T-helper 17 cell (primary cell): ENCODE results near the gene ARHGAP30. TPM values are rescaled to one million over a fixed set of nuclear protein-coding genes. Genes with fewer than 3 reads are reported as not detected.

Experiments used
- ATAC-seq: fragments of 150-1000 bp; cut with Tn5 transposase; 2 replicates; pipeline ENCODE4 v1.10.0; 2021; ENCODE audit warnings: mild to moderate bottlenecking, moderate library complexity
- DNase-seq, 3 donors: peaks; one replicate each; pipeline versions ENCODE4 v3.0.0 to v3.0.0-alpha.2; 2020 to 2021
- H3K9me3 ChIP-seq: one replicate; pipeline ENCODE4 v1.7.0; 2013; ENCODE audit warnings: low read length, mild to moderate bottlenecking; ENCODE audit not compliant: control insufficient read depth, poor library complexity, severe bottlenecking
- H3K27ac Mint-ChIP-seq: one replicate; pipeline ENCODE4 v1.8.0; 2022; ENCODE audit warnings: mild to moderate bottlenecking, moderate library complexity, mixed read lengths
- H3K27me3 Mint-ChIP-seq: one replicate; pipeline ENCODE4 v1.8.0; 2022; ENCODE audit warnings: mixed read lengths
- H3K36me3 Mint-ChIP-seq: one replicate; pipeline ENCODE4 v1.8.0; 2022; ENCODE audit warnings: low read depth, mixed read lengths
- H3K4me1 Mint-ChIP-seq: one replicate; pipeline ENCODE4 v1.8.0; 2022; ENCODE audit warnings: mild to moderate bottlenecking, mixed read lengths
- H3K4me3 Mint-ChIP-seq: one replicate; pipeline ENCODE4 v1.8.0; 2022; ENCODE audit warnings: mild to moderate bottlenecking, moderate library complexity, mixed read lengths
- total RNA-seq, 4 donors: library from RNA in 2 of 4; stranded (reverse) in 2 of 4; gene quantifications; one replicate each; pipeline ENCODE4 v1.2.3 and lab custom pipeline; 2022 to 2026

Gene ARHGAP30
- total RNA-seq, 2 donors from 2014 or later, result 156 to 189 TPM

DNA sequence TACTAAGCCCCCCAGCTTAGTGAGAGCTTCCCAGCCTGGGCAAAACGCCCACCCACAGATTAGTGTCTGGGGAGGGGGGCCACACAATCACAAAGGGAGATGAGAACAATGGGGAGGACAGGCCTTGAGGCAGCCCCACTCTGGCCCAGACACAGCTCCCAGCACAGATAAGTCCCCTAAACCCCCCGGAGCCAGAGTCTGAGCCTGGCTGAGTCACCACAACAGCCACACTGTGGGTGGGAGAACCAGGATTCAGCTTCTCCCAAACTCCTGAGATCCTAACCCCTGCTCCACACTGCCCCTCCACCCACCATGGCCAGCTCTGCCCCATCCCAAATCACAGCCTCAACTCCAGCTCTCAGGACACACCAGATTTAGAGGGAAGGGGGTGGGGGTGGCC lies 15.5 kb upstream of the ARHGAP30 start:
- H3K27ac Mint-ChIP-seq, result no peak overlapping the region
- ATAC-seq, result no peak

DNA sequence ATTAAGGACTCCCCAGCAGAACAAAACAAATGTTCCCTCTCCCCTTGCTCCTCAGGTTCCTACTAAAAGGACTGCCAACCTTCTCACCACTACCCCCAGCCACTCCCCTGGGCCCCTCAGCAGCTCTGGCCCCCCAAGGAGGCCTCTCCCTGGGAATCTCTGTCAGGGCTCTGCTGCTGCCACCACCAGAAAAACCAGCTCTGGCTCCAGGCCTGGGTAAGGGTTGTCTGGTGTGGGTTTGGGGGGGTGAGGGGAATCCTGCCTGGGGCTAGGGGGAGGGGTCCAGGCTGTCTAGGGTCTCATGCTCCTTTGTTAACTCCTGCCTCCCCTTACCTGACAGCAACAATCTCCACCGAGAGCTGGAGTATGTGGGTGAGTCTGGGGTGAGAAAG lies 14.9 kb upstream of the ARHGAP30 start:
- Mint-ChIP-seq H3K27ac (no peak overlapping the region), H3K4me1 (peaks cover 18% of the 10 kb centered on the region), H3K36me3 (peaks cover 3% of the 10 kb centered on the region)

More for the DNA sequence above, 15.5 kb upstream of the ARHGAP30 start:
- Mint-ChIP-seq H3K36me3 (peaks cover 3% of the 10 kb centered on the region), H3K27me3 (no peaks in the 10 kb centered on the region), H3K4me3 (no peak overlapping the region), H3K4me1 (peaks cover 16% of the 10 kb centered on the region)
- H3K9me3 ChIP-seq, result no peaks in the 10 kb centered on the region
- no peak for DNase-seq

DNA sequence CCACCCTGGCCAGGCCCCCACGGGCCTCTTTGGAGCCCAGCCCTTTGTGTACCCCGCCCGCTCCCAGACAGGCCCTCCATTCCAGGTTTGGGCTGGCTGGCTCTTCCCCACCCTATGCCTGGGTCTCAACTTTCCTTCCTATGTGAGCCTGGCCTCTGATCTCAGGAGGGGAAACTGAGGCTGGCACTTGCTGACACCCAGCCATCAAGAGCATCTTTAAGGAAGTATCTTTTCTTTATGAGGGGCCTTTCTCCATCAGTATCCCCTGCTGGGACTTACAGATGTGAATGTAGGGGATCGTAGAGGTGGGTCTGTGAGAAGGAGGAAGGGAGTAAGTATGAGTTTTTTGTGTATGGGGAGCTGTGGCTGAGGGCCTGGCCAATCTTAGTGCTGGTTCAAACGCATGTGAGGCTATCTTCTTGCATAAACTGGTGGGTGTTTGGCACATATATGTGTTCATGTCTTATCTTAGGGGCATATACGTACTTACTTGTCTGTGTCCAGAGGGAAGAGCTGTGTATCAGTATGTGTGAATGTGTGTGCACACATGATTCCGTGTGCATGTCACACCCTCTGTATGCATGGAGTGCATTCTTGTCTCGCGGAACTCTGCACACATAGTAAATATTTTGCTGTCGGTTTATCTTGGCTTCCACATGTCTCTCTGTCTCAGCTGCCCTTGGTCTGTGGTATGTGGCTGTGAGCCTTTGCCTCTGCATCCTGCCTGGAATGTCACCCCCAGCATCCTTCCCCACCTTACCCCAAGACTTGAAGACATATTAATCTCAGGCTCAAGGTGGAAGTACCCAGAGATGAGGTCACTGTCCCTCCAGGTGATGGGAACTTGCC lies 14.3 kb upstream of the ARHGAP30 start:
- peaks cover 18% of the 10 kb centered on the region for H3K4me1 Mint-ChIP-seq
- H3K9me3 ChIP-seq, result no peaks in the 10 kb centered on the region
- H3K27me3 Mint-ChIP-seq, result no peaks in the 10 kb centered on the region
- ATAC-seq (no peak), DNase-seq (no peak)
- H3K36me3 Mint-ChIP-seq, result peaks cover 3% of the 10 kb centered on the region
- H3K27ac Mint-ChIP-seq, result no peak overlapping the region
- no peak overlapping the region for H3K4me3 Mint-ChIP-seq

More for the DNA sequence above, 14.9 kb upstream of the ARHGAP30 start:
- H3K9me3 ChIP-seq, result no peaks in the 10 kb centered on the region
- Mint-ChIP-seq H3K4me3 (no peak overlapping the region), H3K27me3 (no peaks in the 10 kb centered on the region)
- DNase-seq (no peak), ATAC-seq (no peak)

DNA sequence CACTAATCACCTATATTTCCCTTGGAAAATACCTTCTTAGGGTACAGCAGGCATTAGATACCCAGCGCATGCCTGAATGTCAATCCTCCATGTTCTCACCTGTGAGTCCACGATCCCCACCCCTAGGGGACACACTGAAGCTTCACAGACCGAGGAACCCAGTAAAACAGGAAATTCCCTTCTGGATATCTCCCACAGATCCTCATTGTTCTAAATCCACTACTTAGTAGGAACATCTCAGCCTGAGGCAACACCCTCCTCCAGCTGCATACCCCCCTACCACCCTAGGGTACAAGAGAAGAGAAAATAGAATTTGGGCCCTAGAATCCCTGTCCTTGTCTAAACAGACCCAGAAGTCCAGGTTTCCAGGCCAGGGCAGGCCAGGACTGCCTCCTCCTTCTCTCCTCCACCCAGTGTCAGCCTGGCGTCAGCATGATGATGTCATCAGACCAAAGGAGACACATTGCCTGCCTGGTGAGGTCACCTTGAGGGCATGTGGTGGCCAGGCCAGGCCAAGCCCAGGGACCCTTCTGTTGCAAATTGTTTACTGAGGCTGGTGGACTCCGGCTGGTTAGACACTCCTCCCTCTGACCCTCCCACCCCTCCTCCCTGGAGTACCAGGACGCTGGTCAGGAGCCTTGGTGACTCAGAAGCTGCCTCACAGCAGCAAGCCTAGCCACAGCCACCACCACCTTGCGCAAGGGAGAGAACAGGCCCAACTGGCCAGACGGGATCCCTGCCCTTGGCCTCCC lies 13.5 kb upstream of the ARHGAP30 start:
- peaks cover 18% of the 10 kb centered on the region for H3K4me1 Mint-ChIP-seq
- H3K27ac Mint-ChIP-seq, result no peak overlapping the region
- H3K4me3 Mint-ChIP-seq, result no peak overlapping the region
- DNase-seq (no peak), ATAC-seq (peak; percentile 62)
- H3K27me3 Mint-ChIP-seq, result no peaks in the 10 kb centered on the region
- no peaks in the 10 kb centered on the region for H3K9me3 ChIP-seq
- H3K36me3 Mint-ChIP-seq, result peaks cover 3% of the 10 kb centered on the region

DNA sequence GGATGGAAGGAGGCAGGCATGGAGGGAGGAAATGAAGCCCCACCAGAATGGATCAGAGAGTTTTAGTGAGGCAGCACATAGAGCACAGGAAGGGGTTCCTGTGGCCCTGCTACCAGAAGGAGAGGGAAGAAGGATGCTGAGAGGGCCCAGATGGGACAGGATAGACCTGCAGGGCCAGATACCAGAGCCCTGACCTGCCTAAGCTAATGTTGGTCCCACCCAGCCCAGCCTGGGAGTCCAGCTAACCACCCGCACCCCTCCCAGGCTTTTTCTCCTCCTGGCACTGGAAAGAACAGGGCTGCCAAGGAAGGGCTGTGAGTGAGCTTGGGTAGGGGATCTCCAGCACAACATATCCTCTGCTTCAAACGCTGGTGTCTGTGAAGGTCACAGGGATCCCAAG lies 12.8 kb upstream of the ARHGAP30 start:
- ATAC-seq (no peak), DNase-seq (no peak)
- Mint-ChIP-seq H3K27me3 (no peaks in the 10 kb centered on the region), H3K27ac (no peak overlapping the region), H3K36me3 (peaks cover 3% of the 10 kb centered on the region), H3K4me3 (no peak overlapping the region), H3K4me1 (peaks cover 16% of the 10 kb centered on the region)
- no peaks in the 10 kb centered on the region for H3K9me3 ChIP-seq

DNA sequence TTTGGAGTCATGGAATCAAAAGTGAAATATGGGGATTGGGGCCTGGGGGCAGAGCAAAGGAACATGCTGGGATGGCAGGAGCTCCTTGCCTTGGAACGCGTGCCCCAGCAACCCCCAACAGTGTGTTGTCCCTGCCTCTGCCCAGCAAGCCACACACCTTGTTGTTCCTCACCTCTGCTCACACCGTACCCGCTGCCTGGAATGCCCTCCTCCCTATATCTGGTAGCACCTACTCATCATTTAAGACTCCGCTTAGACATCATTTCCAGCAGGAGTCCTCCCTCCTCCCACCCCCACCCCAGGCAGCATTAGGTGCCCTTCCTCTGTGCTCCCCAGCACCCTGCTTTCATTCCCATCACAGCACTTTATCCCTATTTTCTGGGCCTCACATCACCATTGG lies 11.8 kb upstream of the ARHGAP30 start:
- DNase-seq, result no peak
- no peaks in the 10 kb centered on the region for H3K9me3 ChIP-seq
- Mint-ChIP-seq H3K4me1 (peaks cover 15% of the 10 kb centered on the region), H3K27me3 (no peaks in the 10 kb centered on the region), H3K27ac (no peak overlapping the region), H3K36me3 (peaks cover 3% of the 10 kb centered on the region), H3K4me3 (no peak overlapping the region)
- no peak for ATAC-seq

DNA sequence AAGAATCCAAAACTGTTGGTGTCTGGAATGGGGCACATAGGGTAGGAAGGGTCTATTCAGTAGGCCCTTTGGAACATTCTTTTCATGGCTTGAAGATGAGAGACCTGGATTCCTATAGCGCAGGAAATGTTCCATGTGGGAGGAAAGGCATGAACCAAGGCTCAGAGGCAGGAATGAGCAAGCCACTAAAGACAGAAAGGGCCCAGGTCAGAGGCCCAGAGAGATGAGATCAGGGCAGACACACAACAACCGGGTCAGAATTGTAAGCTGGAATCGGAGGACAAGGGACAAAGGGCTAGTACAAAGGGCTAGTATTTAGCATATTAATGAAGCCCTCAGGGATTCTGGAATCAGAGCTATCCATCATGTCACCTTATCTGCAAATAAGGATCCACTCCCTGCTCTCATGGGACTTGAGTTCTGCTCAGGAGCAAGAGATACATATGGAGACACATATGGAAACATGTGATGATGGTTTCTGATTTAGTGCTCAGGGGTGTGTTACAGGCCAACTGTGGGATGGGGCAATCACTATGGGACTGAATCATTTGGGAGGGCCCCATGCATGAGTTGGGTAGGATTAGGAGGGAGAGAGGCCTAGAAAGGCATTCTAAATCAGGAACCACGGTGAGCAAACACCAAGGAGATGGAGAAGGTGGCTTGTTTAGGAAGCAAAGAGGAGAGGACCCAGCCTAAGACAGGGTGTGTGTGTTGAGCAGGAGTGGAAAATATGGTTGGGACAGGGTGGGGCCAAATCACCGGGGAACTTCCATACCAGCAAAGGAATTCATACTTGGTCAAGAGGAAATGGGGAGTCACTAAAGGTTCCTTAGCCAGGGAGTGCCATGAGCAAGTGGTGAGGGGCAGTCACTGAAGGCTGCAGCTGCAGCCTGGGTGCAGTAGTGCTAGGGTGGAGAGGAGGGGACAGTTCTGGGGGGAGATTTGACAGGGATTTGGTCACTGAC lies 11.0 kb upstream of the ARHGAP30 start:
- no peaks in the 10 kb centered on the region for H3K27me3 Mint-ChIP-seq
- H3K9me3 ChIP-seq, result no peaks in the 10 kb centered on the region
- peaks cover 13% of the 10 kb centered on the region for H3K4me1 Mint-ChIP-seq
- DNase-seq, result no peak
- no peaks in the 10 kb centered on the region for H3K36me3 Mint-ChIP-seq
- no peak overlapping the region for H3K27ac Mint-ChIP-seq
- no peak for ATAC-seq
- no peak overlapping the region for H3K4me3 Mint-ChIP-seq

DNA sequence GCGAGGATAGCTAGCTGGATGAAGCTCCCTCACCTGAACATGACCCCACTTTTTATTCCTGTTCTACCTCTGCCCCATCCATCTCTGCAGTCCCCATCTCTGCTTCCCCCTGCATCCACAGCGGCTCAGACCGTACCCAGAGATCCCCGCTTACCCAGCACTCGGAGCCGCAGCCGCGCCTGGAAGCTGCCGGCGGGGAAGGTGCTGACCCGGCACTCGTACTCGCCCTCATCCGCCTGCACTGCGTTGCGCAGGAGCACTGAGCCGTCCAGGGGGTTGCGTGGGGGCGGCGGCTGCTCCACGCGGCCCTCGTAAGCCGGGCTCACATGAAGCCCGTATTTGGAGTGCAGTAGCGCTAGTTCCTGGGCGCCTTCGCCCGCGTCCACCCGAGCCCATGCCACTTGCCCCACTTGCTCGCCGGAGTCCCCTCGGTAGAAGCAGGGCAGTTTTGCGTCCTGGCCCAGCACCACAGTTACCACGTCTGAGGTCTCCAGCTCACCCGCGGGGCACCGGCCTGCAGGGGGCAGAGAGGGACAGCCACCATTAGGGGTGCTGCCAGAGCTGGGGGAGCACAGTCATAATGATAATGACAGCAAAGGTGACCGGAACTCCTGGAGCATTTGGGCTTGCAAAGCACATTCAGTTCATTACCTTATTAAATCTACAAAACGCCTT lies 9.9 kb upstream of the ARHGAP30 start:
- no peaks in the 10 kb centered on the region for H3K9me3 ChIP-seq
- H3K4me3 Mint-ChIP-seq, result no peak overlapping the region
- no peaks in the 10 kb centered on the region for H3K36me3 Mint-ChIP-seq
- H3K4me1 Mint-ChIP-seq, result peaks cover 13% of the 10 kb centered on the region
- ATAC-seq, result no peak
- H3K27ac Mint-ChIP-seq, result no peak overlapping the region
- DNase-seq, result no peak
- H3K27me3 Mint-ChIP-seq, result no peaks in the 10 kb centered on the region

DNA sequence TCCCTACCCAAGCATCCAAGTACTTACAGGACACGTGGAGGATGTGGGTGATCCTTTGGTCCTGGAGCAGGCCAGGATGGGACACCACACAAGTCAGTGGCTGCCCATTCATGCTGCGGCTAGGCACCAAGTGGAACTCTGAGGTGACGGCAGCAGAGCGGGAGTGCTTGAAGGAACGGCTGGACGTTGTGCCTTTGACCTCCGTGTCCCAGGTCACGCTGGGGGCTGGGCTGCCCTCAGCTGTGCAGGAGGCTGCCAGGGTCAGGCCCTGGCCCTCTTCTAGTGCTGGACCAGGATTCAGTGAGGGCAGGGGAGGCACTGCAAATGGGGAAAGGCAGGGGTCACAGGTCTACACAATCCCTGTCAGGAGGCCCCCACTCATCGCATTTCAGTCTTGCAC lies 7.7 kb upstream of the ARHGAP30 start:
- no peak for DNase-seq
- H3K4me3 Mint-ChIP-seq, result no peak overlapping the region
- no peaks in the 10 kb centered on the region for H3K9me3 ChIP-seq
- no peaks in the 10 kb centered on the region for H3K36me3 Mint-ChIP-seq
- peaks cover 16% of the 10 kb centered on the region for H3K4me1 Mint-ChIP-seq
- H3K27me3 Mint-ChIP-seq, result no peaks in the 10 kb centered on the region
- H3K27ac Mint-ChIP-seq, result no peak overlapping the region
- ATAC-seq, result no peak

DNA sequence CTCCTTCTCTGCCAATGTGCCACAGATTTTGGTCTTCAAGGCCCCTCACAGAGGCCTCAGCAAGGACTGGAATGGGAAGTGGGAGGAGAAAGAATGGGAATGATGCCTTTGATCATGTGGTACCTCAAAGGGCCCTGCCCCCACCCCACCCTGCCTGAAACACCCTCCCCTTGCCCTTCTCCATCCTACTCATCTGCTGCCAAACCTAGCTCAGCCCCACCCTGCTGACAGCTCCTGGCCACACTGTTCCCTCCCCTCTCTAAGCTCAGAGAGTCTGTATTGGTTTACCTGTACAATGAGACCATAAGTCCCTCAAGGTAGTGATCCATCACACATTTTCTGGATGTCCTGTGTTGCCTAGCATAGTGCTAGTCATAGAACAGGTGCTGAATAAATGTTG lies 6.7 kb upstream of the ARHGAP30 start:
- Mint-ChIP-seq H3K4me3 (no peak overlapping the region), H3K27ac (no peak overlapping the region), H3K27me3 (no peaks in the 10 kb centered on the region), H3K4me1 (peaks cover 20% of the 10 kb centered on the region), H3K36me3 (no peaks in the 10 kb centered on the region)
- DNase-seq (no peak), ATAC-seq (no peak)
- no peaks in the 10 kb centered on the region for H3K9me3 ChIP-seq

DNA sequence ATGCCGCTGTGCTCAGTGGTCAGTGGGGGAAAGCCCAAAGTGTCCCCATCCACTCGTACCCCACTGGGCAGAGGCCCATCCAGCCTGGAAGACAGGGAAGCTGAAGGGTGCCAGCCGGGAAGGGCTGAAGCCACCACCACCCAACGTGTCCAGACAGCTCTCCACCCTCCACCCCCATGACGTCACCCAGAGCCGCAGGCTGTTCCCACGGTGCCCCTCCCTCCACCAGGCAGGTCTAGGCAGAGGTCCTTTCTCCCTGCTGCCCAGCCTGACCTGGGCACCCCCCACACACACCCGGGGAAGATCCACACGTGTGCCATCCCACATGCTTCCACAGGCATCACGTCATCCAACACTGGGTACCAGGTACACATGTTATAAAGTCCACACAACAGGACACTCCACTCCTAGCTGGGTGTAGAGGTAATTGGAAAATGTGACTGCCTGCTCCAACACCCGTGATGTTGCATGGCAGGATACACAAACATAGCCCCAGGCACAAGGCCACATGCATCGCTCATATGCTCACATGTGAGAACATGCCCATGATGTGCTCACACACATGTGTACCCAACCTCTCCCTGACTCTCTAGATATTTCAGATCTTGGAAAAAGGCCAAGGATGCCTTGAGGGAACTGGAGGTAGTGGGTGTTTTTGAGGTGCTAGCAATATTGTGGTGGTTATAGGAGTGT lies 5.1 kb upstream of the ARHGAP30 start:
- no peaks in the 10 kb centered on the region for H3K9me3 ChIP-seq
- no peak for ATAC-seq
- no peaks in the 10 kb centered on the region for H3K27me3 Mint-ChIP-seq
- no peak overlapping the region for H3K4me3 Mint-ChIP-seq
- peak overlapping the region; percentile 24 for H3K27ac Mint-ChIP-seq
- DNase-seq, result no peak
- H3K36me3 Mint-ChIP-seq, result no peaks in the 10 kb centered on the region
- peaks cover 23% of the 10 kb centered on the region for H3K4me1 Mint-ChIP-seq

DNA sequence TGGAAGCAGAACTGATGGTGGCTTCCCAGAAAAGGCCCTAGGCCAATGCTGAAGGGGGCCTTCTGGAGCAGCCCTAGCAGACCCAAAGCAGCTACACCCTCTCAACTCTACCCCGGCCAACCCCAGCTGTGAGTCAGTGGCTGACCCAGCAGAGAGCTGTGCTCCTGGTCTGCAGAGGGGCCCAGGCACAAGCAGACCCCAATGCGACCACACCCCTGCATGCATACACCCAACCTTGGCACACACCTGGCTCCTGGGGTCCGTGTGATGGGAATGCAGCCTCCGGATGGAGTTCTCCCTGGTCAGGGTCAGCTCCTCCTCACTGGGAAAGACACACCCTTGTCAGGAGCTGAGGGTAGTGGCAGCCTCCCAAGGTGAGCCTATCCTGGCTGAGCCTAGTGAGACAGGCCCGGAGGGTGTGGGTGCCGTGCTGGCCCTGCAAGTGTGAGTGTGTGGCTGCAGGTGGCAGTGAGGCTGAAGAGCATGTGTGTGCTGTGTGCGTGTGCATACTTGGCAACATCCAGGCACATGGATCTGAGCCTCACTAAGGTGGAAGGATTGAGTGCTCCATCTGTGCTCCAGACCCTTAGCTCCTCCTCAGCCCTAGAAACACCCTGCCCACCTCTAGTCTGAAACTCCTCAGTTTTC lies 3.9 kb upstream of the ARHGAP30 start:
- Mint-ChIP-seq H3K4me1 (peaks cover 28% of the 10 kb centered on the region), H3K36me3 (no peaks in the 10 kb centered on the region), H3K4me3 (no peak overlapping the region), H3K27ac (no peak overlapping the region), H3K27me3 (no peaks in the 10 kb centered on the region)
- DNase-seq (no peak), ATAC-seq (no peak)
- H3K9me3 ChIP-seq, result no peaks in the 10 kb centered on the region
